Karpas-422 (cell line): ENCODE data around the gene CDPF1. TPM values are rescaled to one million over a fixed set of nuclear protein-coding genes. Genes with fewer than 3 reads are reported as not detected.
"Not testable (repeated sequence)": the region's sequence is repeated elsewhere in the genome, so short reads cannot be mapped to it uniquely, and the experiment has no call there.

Experiments
- DNase-seq: peaks from one replicate; pipeline ENCODE4 v3.0.0-alpha.2; 2015
- H2AFZ ChIP-seq: fragments of 200-600 bp; sonication (generic); 2 replicates; pipeline ENCODE4 v1.6.1; 2014; ENCODE audit warnings: antibody characterized with exemption, low read length, mixed read lengths
- H3K27ac ChIP-seq: fragments of 200-600 bp; sonication (generic); 2 replicates; pipeline ENCODE4 v1.5.1; 2014; ENCODE audit warnings: mild to moderate bottlenecking, low read length, moderate library complexity
- H3K27me3 ChIP-seq: fragments of 200-600 bp; sonication (generic); 2 replicates; pipeline ENCODE4 v1.6.1; 2014; ENCODE audit warnings: low read length, mixed read lengths
- H3K36me3 ChIP-seq: fragments of 200-600 bp; sonication (generic); 2 replicates; pipeline ENCODE4 v1.6.1; 2014; ENCODE audit warnings: low read length, mixed read lengths; ENCODE audit not compliant: insufficient read depth
- H3K4me1 ChIP-seq: fragments of 200-600 bp; sonication (generic); 2 replicates; pipeline ENCODE4 v1.6.1; 2014; ENCODE audit warnings: mild to moderate bottlenecking, low read length, mixed read lengths
- H3K4me2 ChIP-seq: fragments of 200-600 bp; sonication (generic); 2 replicates; pipeline ENCODE4 v1.6.1; 2014; ENCODE audit warnings: low read length, low read depth, mild to moderate bottlenecking; ENCODE audit not compliant: poor library complexity, severe bottlenecking
- H3K4me3 ChIP-seq: fragments of 200-600 bp; sonication (generic); 2 replicates; pipeline ENCODE4 v1.5.1; 2014; ENCODE audit warnings: mild to moderate bottlenecking, antibody characterized with exemption, low read length, mixed read lengths
- H3K79me2 ChIP-seq: fragments of 200-600 bp; sonication (generic); 2 replicates; pipeline ENCODE4 v1.6.1; 2014; ENCODE audit warnings: mild to moderate bottlenecking, low read length, mixed read lengths
- H3K9ac ChIP-seq: fragments of 200-600 bp; sonication (generic); 2 replicates; pipeline ENCODE4 v1.6.0; 2014; ENCODE audit warnings: low read length
- H3K9me2 ChIP-seq: fragments of 200-600 bp; sonication (generic), shearing (Covaris generic); replicated peaks from 2 replicates; pipeline ENCODE4 v1.6.0; 2014; ENCODE audit warnings: mild to moderate bottlenecking, low read length, moderate library complexity; ENCODE audit not compliant: insufficient read depth
- H3K9me3 ChIP-seq: fragments of 300-700, 200-600 bp; sonication (generic); 2 replicates; pipeline ENCODE4 v1.6.1; 2014; ENCODE audit warnings: low read length, mixed read lengths
- H4K20me1 ChIP-seq: fragments of 200-600 bp; sonication (generic); 2 replicates; pipeline ENCODE4 v1.6.1; 2014; ENCODE audit warnings: mild to moderate bottlenecking, antibody characterized with exemption, low read length, low read depth; ENCODE audit not compliant: insufficient read depth
- total RNA-seq: library from RNA; depleted of rRNA; stranded (reverse); fragments of >200 nt; shearing (Covaris generic); gene quantifications from 2 replicates; pipeline ENCODE4 v1.2.3, GENCODE V29; 2014; ENCODE audit warnings: low replicate concordance; rRNA removed

CDPF1 gene
- total RNA-seq, 1 experiment from 2014 or later = 9.8 TPM

DNA sequence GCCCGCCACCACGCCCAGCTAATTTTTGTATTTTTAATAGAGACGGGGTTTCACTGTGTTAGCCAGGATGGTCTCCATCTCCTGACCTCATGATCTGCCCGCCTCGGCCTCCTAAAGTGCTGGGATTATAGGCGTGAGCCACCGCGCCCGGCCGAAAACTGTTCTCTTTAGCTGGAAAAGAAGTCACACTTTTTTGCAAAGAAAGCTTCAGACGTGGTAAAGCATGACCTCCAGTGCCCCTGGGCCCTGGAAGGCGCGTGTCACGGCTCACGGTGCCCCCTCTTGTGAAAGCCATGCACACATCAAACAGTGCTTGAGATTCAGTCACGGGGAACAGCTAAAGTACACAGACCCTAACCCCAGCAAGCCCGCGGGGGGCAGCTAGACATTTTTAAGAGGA is 51.3 kb downstream of the CDPF1 start:
- not testable (repeated sequence) for H3K27ac ChIP-seq, H3K27me3 ChIP-seq

DNA sequence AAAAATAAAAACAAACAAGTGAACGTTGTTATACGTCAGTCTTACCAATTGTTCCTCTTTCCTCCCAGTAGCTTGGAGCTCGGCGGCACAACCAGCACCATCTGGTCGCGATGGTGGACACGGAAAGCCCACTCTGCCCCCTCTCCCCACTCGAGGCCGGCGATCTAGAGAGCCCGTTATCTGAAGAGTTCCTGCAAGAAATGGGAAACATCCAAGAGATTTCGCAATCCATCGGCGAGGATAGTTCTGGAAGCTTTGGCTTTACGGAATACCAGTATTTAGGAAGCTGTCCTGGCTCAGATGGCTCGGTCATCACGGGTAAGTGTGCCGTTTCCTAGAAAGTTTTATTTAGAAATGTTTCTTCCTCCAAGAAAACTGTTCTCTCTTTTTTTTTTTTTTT is 51.8 kb downstream of the CDPF1 start:
- H2AFZ ChIP-seq = no peak overlapping the region
- no peak overlapping the region for H3K4me2 ChIP-seq
- no peak overlapping the region for H3K27ac ChIP-seq
- H3K9ac ChIP-seq = no peak overlapping the region
- DNase-seq = no peak
- H4K20me1 ChIP-seq = no peaks in the 10 kb centered on the region
- H3K9me3 ChIP-seq = no peaks in the 10 kb centered on the region
- H3K4me3 ChIP-seq = no peak overlapping the region
- H3K79me2 ChIP-seq = no peaks in the 10 kb centered on the region
- H3K27me3 ChIP-seq = no peaks in the 10 kb centered on the region
- H3K36me3 ChIP-seq = 0 out of 2 replicates have a peak, but pooled peaks cover 3% of the 10 kb centered on the region
- no peaks in the 10 kb centered on the region for H3K4me1 ChIP-seq
- H3K9me2 ChIP-seq = no peaks in the 10 kb centered on the region

More for the DNA sequence above, 51.3 kb downstream of the CDPF1 start:
- not testable (repeated sequence) for H3K36me3 ChIP-seq, H2AFZ ChIP-seq, H3K4me3 ChIP-seq, DNase-seq, H3K4me1 ChIP-seq, H3K9me3 ChIP-seq, H3K9me2 ChIP-seq, H4K20me1 ChIP-seq, H3K9ac ChIP-seq, H3K79me2 ChIP-seq, H3K4me2 ChIP-seq

DNA sequence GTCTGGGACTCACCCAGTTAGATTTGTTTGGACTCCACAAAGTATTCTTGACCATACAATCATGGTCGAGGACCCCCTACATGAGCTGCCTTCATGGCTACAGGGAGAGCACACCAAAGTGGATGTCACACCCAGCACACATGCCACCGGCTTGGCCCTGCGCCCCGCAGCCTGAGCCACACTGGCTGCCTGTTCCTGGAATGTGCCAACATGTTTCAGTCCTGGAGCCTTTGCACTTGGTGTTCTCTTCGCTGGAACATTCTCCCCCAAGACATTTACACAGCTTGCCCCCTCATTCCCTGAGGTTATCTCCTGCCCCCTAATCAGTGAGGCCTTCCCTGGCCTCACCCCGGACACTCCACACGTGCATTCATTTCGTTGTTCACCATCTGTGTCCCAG is 53.8 kb downstream of the CDPF1 start:
- DNase-seq = no peak
- no peaks in the 10 kb centered on the region for H3K9me3 ChIP-seq
- no peak overlapping the region for H3K9ac ChIP-seq
- no peaks in the 10 kb centered on the region for H3K4me1 ChIP-seq
- no peaks in the 10 kb centered on the region for H4K20me1 ChIP-seq
- H3K27me3 ChIP-seq = no peaks in the 10 kb centered on the region
- H3K79me2 ChIP-seq = no peaks in the 10 kb centered on the region; the same call in 1 of the 2 replicates
- no peak overlapping the region for H3K27ac ChIP-seq
- H3K4me3 ChIP-seq = no peak overlapping the region
- H2AFZ ChIP-seq = no peak overlapping the region
- no peak overlapping the region for H3K4me2 ChIP-seq
- H3K36me3 ChIP-seq = 0 out of 2 replicates have a peak, but pooled peaks cover 3% of the 10 kb centered on the region
- no peaks in the 10 kb centered on the region for H3K9me2 ChIP-seq

DNA sequence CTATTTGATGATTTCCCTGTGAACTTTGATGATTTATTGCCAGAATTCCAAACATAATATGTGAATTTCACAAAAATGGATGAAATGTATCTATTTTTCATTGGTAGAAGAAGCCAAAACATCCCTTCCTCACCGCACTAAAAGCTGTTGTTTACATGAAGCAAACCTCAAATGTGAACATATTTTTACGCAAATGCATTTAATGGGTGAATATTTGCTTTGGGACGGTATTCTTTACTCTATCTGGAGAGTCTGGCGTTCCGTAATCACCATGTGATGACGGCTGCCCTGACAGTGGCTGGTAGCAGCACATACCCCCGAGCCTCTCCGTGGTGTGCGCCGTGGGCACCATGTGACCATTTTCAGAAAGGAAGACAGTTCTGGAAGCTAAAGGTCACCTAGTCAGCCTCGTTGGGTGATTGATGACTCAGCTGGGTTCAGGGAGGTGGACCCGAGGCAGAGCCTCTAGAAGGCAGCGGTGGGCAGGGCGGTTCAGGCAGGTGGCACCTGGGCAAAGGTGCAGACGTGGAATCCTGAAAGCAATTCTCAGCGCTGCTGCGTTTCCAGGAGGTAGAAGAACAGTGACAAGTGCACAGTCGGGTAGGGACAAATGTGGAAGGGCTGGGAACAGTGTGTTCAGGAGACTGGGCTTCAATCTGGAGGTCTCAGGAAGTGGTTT is 54.5 kb downstream of the CDPF1 start:
- no peaks in the 10 kb centered on the region; the same call in 1 of the 2 replicates for H3K79me2 ChIP-seq
- no peak overlapping the region for H2AFZ ChIP-seq
- H3K4me2 ChIP-seq = no peak overlapping the region
- H3K9me2 ChIP-seq = no peaks in the 10 kb centered on the region
- no peak overlapping the region for H3K27ac ChIP-seq
- H3K36me3 ChIP-seq = 0 out of 2 replicates have a peak, but pooled peaks cover 3% of the 10 kb centered on the region
- no peak overlapping the region for H3K9ac ChIP-seq
- H3K27me3 ChIP-seq = no peaks in the 10 kb centered on the region
- H3K4me1 ChIP-seq = no peaks in the 10 kb centered on the region
- H3K9me3 ChIP-seq = no peaks in the 10 kb centered on the region
- H3K4me3 ChIP-seq = no peak overlapping the region
- H4K20me1 ChIP-seq = no peaks in the 10 kb centered on the region
- DNase-seq = no peak

Other genes with a start within 250 kb of the CDPF1 start
- 18.3 and 23.5 TPM in 2 replicates for gene PPARA, start 99.8 kb downstream of the CDPF1 start, total RNA-seq
- gene PKDREJ, start 13.1 kb upstream of the CDPF1 start, total RNA-seq = not detected in 2 replicates
- 21.9 and 23.3 TPM in 2 replicates for gene TTC38, start 17.7 kb upstream of the CDPF1 start, total RNA-seq
- 15.3 TPM in 2 replicates for gene GTSE1, start 46.6 kb upstream of the CDPF1 start, total RNA-seq
- 48.4 and 61.0 TPM in 2 replicates for gene TRMU, start 85.4 kb upstream of the CDPF1 start, total RNA-seq